RPMI8226 (cell line): ENCODE measurements around the gene GALNT2.

Source experiments
- DNase-seq: peaks from one replicate; pipeline ENCODE4 v3.0.0-alpha.2; 2015

Gene GALNT2

DNA sequence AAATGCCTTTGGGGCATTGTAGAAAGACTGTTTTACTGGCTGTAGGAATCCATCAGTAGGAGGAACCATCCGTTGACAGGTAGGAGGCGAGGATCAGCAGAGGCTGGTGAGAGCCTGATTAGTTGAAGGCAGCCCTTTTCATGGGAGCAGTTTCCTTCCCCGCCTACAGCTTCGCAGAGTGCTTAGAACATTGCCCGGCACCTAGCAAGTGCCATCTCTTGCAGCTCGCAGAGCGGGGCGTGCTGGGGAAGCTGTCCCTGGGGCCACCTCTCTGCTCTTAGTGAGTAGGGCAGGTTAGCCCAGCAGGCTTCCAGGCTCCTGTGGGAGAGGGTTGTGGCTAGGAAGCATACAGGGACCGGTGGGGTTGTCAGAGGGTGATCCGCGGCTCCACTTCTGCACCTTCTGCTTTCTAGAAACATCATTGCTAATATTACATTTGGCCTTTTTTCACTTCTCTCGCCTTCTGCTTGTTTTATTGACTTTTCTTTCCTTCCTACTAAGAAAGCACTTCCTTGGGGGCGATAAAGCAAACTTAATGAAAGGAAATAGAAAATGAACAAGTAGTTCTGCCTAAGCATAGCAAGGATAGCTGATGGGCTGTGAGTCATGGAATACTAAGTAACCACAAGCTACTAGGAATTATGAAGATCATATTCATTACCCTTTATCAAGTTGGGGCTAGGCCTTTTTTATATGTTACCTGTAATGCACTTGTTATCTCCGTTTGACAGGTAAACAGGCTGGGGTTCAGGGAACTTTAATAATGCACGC, 176.7 kb downstream of the GALNT2 start:
- no peak for DNase-seq

DNA sequence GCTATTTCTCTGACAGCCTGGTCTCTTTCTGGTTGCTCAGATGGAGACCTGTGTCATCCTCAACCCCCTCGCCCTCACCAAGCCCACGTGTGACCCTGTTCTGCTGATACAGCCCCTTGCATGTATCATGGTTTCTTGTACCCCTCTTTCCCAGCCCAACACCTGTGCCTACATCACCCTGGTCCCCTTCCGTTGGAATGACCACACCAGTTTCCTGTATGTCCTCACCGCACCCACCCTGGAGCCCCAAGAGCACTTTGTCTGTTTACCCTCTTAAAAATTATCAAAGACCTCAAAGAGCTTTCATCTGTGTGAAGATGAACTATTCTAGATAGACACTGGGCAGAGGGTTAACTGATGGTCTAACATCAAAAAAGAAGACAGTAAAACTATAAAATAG, 179.5 kb downstream of the GALNT2 start:
- no peak for DNase-seq

DNA sequence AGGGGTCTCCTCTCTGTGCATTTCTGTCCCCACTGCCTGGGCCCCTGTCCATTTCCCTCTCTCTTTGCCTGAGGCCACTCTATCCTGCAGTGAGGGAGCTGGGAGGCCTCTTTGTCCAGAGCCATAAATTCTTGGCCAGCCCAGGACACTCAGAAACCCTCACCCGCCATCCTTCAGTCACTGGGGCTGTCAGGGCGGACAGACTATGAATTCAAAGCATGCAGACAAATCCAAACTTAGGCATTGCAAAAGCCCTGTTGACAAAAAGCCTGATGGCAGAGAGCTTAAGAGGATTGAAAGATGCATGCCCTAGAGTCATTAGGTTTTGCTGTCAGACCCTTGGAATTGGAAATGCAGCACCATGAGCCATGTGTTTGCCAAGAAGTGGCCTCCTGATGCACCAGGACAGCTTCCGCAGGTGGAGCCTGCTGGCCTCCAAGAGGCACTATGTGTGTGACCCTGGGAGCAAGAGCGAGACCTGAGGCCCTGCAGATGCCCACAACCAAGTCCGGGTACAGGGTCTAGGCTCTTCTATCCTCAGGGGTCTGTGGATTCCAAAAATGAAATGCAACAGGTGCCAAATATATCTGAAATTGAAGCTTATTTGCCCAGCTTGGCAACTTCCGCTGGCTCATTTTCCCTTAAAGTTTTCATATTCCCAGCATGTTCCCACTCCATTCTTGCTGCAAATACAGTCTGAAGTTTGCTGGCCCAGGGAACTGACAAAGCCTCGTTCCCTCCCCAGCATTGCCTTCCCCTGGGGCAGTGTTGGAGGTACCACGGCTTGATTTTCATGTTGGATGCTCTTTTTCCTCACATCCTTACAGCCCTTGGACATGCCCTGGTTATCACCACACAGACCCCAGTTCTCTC, 181.2 kb downstream of the GALNT2 start:
- no peak for DNase-seq

DNA sequence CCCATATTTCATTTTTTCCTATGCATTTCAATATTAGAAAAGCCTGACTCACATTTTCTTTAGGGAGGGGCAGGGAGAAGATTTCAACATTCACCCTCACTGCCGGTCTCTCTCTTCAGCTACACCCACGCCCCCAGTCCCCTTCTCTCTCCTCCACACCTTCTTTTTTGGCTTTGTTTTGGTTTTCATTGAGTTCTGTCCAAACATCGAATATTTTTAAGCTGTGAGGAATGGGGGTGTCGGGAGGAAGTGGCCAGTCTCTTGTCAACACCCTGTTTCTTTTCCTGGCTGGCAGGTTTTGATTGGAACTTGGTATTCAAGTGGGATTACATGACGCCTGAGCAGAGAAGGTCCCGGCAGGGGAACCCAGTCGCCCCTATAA, 181.8 kb downstream of the GALNT2 start:
- no peak for DNase-seq

DNA sequence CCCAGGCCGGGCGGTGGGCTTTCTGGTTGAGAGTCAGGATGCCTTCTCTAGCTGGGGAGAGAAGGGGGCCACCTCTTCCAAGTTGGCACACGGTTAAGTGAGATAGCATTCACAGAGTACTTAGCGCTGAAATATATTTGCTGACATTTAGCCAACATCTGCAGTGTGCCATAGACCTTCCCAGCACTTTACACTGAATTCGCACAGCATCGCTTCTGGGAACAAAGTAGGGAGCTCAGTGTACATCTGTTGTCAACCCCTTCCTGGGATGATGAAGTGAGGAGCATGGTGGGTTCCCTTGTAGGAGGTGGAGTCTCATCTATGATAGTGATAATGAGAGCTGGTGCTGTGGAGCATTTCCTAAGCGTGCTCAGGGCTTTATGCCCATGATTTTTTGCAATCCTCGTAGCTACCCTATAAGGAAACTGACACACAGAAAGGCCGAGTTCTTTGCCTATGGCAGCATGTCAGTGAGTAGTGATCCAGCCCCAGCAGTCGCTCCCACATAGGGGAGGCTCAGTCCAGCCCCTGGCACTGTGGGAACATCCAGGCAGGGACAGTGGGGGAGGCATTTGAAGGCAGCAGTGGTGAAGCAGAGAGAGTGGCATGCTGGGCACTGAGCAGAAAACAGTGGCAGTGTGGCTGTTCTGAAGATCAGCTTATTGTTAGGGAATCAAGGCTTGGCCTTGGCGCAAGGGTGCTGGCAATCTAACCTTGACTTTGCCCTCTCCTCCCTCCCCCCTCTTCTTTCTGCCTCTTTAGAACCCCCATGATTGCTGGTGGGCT, 182.8 kb downstream of the GALNT2 start:
- no peak for DNase-seq

DNA sequence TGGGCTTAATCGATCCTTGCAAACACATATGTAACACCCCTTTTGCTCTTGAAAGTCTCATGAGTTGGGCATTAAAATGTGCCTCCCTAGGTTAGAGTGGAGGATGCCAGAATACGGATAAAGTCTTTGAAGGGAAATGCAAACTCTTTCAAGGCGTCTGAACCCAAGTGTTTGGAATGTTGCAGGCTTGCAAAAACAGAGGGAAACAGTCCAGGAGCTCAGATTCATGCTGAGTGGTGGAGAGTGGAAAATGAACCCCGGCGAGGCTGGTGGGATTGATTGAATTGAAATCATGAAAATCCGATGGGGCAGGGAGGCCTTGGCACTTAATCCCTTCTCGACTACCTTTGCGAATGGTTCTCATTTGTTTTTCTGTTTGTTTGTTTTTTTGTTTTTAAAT, 183.6 kb downstream of the GALNT2 start:
- no peak for DNase-seq

DNA sequence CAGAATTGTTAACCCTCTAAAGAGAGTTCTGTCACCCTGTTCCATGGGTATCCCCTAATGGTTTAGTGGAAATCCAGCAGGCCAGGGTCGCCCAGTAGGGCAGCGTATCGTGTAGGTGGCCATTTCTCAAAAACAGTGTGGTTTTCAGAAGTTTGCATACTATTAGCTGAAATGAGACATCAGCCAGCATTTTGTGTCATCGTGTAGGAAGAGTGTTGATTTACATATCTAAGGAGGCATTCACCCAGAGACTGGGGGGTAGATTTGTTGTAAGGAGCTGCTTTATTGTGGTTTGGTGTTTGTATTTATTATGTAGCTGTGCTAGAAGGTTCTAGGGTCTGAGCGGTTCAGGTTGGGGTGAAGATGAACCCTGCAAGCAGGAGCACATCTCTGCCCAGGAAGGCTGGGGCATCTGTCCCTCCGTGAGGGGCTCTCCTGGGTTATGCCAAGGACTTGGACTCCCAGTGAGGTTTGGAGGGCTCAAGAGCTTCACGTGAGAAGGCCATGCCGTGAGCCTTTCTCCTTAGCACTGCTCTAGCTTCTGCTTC, 184.7 kb downstream of the GALNT2 start:
- DNase-seq, result no peak

DNA sequence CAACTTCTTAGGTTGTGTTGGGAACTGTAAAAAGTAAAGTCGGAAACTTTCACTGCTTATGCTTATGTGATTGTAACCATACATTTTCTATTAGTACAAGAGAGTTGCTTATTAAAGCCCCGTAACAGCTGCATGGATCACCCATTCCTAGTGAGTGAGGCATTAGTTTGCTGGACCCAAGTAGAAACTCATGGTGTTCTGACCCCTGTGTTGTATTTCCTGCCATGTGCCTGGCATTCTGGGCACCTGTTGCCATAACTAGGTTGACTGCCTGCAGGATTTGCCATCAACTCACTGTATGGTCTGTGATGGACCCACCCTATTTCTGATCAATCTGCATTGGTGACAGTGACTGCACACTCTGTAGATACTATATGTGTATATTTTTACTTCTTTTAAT, 186.1 kb downstream of the GALNT2 start:
- no peak for DNase-seq

DNA sequence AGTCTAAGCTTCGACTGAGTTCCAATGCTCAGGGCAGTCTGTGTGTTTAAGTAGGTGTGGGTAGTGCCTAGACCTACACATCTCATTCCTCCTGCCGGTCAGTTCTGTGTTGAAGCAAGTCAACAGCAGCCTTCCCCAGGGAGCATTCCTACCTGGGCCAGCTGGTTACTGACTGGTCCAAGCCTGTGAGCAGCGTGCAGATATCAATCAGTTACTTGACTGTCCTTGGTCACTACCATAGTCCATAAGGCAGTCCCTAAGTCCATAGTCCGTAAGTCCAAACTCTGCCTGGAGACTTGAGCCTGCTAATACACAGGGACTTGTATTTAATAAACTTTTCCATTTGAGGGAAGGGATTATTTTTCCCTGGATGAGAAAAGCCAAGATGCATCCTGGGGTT, 187.2 kb downstream of the GALNT2 start:
- DNase-seq, result no peak

DNA sequence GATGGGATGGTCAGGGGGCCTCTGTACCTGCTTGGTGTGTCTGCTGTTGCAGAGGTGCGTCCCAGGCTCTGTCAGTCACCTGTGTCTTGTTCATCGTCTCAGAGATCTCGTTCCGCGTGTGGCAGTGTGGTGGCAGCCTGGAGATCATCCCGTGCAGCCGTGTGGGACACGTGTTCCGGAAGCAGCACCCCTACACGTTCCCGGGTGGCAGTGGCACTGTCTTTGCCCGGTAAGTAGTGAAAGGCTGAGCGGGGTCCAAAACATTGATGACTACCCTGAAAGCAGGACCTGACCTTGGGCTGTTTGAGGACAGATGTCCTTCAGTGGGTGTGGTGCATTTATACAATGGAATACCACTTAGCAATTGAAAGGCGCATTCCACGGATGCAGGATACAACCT, 188.1 kb downstream of the GALNT2 start:
- no peak for DNase-seq

DNA sequence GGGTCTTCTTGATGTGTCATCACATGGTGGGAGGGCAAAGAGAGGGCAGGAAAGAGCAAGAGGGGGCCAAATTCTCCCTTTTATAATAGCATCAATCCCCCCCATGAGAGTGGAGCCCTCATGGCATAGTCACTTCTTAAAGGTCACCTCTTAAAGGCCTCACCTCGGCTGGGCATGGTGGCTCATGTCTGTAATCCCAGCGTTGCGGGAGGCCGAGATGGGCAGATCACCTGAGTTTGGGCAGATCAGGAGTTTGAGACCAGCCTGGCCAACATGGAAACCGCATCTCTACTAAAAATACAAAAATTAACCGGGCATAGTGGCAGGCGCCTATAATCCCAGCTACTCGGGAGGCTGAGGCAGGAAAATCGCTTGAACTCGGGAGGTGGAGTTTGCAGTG, 189.0 kb downstream of the GALNT2 start:
- DNase-seq, result no peak

DNA sequence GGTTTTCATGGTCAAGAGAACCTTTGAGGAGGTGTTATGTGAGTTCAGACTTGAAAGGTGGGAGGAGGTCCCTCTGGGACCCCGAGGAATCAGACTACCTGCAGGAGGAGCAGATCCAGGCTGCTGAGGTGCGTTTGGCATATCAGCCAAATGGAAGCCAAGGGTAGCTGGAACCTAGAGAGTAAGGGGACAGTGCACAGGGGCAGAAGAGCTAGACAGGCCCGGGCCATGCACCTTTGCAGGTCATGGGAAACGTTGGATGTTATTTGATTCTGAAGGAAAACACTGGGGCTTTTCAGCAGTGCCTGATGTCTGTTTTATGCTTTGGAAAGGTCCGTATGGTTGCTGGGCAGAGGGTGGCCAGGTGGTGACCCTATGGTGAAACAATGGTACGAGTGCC, 189.9 kb downstream of the GALNT2 start:
- DNase-seq, result no peak

DNA sequence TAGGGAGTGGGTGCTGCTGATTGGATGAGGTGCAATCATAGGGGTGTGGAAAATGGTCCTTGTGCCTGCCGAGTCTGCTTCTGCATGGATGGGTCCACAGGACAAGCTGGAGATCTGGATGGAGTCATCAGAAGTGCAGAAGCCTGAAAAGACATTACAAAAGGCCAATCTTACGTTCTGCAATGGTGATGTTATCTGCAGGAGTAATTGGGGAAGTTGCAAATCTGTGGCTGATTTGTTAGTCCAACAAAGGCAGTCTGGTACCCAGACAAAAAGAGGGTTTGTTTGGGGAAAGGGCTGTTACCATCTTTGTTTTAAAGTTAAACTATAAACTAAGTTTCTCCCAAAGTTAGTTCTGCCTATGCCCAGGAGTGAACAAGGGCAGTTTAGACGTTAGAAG, 192.6 kb downstream of the GALNT2 start:
- DNase-seq, result no peak

DNA sequence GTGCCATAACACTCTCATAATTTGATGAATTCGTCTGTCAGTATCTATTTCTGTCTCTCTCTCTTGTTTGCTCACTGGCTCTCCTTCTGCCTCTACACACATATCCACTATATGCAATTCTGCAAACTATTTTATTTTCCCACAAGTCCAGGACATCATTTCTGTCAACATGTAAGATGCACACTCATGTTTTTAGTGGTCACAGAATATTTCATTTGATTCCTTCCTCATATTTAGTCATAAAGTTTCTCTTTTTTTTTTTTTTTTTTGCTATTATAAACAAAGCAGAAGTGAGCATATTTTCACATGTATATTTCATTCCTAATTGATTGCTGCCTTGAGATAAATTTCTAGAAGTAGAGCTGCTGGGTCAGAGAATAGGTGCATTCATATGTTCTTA, 193.8 kb downstream of the GALNT2 start:
- DNase-seq, result no peak

DNA sequence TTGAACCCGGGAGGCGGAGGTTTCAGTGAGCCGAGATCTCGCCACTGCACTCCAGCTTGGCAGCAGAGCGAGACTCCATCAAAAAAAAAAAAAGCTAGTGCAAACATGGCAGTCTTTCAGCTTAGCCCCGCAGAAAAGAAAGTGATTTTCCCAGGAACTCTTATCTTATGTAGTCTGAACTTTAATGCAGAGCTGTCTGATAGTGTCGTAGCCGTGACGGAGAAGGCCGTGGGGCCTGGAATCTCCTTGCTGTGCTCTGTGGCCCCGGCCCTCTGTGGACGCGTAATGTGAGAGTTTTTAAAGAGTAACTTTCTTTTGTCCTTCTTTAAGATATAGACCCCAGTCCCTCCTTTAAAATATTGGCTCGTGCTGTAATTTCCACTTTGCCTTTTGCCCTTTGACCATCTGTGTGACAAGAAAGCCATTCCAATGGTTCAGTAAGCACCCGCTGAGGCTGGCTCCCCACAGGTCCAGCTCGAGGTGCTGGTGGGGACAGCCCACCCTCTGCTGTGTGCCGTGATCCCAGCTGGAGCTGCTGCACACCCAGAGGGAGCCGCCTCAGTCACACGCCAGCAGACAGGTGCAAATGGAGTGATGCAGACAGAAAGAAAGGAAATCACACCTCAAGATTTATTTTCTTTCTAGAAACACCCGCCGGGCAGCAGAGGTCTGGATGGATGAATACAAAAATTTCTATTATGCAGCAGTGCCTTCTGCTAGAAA, 195.1 kb downstream of the GALNT2 start:
- no peak for DNase-seq

DNA sequence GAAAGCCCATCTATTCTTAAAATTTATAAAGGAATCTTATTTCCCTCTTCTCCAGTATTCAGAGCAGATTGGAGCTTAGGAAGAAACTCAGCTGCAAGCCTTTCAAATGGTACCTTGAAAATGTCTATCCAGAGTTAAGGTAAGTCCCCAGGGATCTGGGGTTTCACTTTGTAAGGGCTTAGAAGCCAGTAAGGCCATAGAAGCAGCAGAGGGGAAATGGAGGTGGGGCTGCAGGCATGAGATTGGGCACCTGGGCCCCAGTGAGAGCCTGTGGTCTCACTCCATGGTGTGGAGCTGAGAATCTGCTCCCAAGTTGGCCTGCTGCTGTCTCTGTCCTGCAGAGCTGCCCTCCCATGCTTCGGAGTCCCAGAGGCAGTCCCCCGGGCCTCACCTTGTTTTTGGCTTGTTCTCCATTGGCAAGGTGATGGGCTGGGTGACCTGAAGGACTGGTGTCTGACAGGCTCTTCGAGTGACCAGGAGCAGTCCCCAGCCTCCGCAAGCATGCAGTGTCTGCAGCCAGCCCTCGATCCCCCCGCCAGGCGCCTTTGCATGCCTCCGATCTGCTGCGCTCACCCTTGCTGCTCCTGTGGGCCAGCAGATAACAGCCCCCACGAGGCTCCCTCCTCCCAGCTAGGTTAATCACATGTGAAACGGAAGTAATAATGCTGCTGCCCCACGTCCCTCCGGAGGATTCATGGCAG, 196.0 kb downstream of the GALNT2 start:
- DNase-seq, result no peak

DNA sequence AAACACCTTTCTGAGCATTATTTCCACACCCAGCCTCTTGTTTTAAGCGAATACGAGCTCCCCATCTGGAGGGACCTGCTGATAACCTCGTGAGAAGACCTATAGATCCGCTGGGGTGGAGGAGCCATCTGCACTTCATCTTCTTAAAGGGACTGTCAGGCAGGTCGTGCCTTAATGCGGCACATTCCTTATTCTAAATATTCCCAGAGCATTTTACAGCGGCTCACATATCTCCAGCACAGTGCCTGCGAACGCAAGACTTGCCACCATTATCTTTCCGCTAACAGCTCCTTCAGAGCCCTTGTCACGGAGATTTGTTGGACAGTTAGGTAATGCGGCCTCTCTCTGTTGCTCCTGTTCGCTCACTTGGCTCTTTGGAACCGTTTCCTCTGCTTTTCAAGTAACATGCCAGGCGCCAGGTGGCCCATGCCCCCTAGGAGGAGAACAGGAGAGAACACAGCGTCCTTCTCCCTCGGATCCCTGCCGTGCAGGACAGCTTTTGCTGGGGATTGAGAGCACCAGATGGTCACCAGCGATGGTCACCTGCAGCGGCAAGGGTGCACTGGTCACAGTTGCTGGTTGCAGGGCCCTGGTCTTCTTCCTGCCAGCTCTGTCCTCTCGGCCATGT, 196.6 kb downstream of the GALNT2 start:
- no peak for DNase-seq

DNA sequence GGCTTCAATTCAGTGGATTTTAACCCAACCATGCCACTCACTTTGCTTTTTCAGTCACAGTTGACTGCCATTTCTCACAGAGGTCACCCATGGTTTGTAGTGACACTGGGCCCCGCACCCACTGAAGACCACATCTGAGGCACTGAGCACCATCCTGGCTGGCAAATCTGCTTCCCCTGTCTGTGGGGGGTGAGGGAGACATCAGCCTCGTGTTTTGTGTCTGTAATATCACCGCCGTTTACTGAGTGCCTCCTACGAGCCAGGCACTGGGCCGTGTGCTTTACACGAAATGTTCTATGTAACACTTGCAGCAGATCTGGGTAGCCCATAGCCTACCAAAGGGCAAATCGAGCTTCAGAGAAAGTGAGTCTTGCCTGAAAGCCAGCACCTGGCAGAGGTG, 197.3 kb downstream of the GALNT2 start:
- DNase-seq, result no peak

DNA sequence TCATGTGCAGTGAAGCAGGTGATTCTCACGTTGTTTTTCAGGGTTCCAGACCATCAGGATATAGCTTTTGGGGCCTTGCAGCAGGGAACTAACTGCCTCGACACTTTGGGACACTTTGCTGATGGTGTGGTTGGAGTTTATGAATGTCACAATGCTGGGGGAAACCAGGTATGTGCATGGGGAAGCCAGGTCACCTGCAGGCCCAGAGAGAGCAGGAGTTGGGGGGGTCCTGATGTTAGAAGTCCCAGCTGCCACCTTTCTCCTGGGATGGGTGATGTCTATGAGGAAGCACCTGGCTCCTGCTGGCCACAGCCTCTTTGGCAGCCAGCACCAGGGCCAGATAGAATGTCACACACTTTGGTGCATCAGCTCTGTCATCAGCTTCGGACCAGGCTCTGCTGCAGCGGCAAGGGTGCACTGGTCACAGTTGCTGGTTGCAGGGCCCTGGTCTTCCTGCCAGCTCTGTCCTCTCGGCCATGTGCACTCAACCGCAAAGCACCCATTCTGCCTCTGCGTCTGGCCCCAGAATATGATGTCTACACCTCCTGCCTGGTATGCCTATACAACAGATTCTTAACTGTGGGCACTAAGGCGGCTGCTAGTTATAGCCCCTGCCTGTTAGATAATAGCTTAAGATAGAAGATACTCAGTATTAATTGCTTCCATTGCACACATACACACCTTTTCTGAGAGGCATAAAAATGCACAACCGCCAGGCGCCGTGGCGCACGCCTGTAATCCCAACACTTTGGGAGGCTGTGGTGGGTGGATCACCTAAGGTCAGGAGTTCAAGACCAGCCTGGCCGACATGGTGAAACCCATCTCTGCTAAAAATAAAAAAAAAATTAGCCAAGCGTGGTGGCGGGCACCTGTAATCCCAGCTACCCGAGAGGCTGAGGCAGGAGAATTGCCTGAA, 198.4 kb downstream of the GALNT2 start:
- DNase-seq, result no peak

DNA sequence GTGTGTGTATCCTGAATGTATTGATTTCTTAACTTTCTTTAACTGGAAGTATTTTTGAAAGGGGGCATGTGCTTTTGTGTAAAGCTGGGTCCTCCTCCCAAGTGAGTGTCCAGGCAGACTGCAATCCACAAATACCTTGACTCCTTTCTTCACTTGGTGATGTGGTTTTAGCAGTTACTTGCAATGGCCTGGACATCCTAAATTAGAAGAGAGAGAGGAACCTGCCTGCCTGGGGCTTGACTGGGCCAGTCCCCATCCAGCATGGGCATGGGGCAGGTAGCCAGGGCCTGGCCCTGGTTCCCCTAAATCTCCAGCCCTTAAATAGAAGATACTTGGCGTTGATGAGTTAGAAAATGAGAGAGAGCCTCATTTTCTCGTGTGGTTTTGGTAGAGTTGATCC, 199.4 kb downstream of the GALNT2 start:
- DNase-seq, result no peak
